Ishikawa (cell line): ENCODE results near the gene ATG16L2.

Experiments
- CEBPB ChIP-seq: IDR thresholded peaks from 2 replicates; pipeline ENCODE4 v1.6.1; 2012
- CREB1 ChIP-seq: IDR thresholded peaks from 2 replicates; pipeline ENCODE4 v1.6.1; 2012; ENCODE audit warnings: low read depth
- EGR1 ChIP-seq: IDR thresholded peaks from 2 replicates; pipeline ENCODE4 v1.6.1; 2012
- EP300 ChIP-seq: IDR thresholded peaks from 2 replicates; pipeline ENCODE4 v1.6.1; 2012; ENCODE audit warnings: borderline replicate concordance
- FOXM1 ChIP-seq: IDR thresholded peaks from 2 replicates; pipeline ENCODE4 v1.6.1; 2012; ENCODE audit warnings: low read depth, borderline replicate concordance
- NFIC ChIP-seq: IDR thresholded peaks from 2 replicates; pipeline ENCODE4 v1.6.1; 2012
- RAD21 ChIP-seq: IDR thresholded peaks from 2 replicates; pipeline ENCODE4 v1.6.1; 2012; ENCODE audit warnings: low read depth
- TAF1 ChIP-seq: IDR thresholded peaks from 2 replicates; pipeline ENCODE4 v1.6.1; 2012; ENCODE audit warnings: low read depth, mild to moderate bottlenecking
- TCF12 ChIP-seq: IDR thresholded peaks from 2 replicates; pipeline ENCODE4 v1.6.1; 2012; ENCODE audit warnings: low read depth
- TEAD4 ChIP-seq: IDR thresholded peaks from 2 replicates; pipeline ENCODE4 v1.6.1; 2012
- YY1 ChIP-seq: IDR thresholded peaks from 2 replicates; pipeline ENCODE4 v1.6.1; 2012; ENCODE audit warnings: low read depth
- ZBTB7A ChIP-seq: IDR thresholded peaks from 2 replicates; pipeline ENCODE4 v1.6.1; 2012; ENCODE audit warnings: low read depth
- TF ChIP-seq, protein P1 (sequence below): IDR thresholded peaks from 2 replicates; pipeline ENCODE4 v1.6.1; 2012
- TF ChIP-seq, protein P2 (sequence below): IDR thresholded peaks from 2 replicates; pipeline ENCODE4 v1.6.1; 2012
- TF ChIP-seq, protein P3 (sequence below): IDR thresholded peaks from 2 replicates; pipeline ENCODE4 v1.6.1; 2012; ENCODE audit warnings: low read depth, mild to moderate bottlenecking

The ATG16L2 gene

DNA sequence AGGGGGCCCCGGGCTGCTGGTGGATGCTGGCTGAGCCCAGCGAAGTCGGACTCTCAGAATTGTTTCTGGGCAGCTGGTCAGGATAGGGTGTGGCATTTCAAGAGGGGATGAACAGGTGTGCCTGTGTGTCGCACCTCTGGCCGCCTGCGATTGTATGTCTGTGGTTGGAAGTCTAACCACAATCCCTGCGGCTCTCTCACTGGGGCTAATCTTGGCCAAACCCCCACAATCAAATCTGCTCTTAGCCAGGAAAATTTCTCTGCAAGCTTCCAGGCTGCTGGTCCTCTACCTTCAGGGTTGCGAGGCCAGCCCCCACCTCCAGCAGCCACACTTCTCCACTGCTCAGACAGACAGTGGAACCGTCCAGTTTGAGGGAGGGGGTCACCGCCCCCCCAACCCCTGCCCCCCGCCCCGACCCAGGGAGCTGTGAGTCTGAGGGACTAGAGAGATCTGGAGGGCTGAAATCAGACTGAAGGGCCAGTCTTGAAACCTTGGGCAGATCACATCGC is 953 bp downstream of the ATG16L2 start:
- TF ChIP-seq EP300 = no peak
- no peak for TF ChIP-seq TEAD4
- TF ChIP-seq CREB1 = no peak
- TF ChIP-seq EGR1 = no peak
- TF ChIP-seq YY1 = no peak
- no peak for TF ChIP-seq FOXM1
- TF ChIP-seq, protein P1, sequence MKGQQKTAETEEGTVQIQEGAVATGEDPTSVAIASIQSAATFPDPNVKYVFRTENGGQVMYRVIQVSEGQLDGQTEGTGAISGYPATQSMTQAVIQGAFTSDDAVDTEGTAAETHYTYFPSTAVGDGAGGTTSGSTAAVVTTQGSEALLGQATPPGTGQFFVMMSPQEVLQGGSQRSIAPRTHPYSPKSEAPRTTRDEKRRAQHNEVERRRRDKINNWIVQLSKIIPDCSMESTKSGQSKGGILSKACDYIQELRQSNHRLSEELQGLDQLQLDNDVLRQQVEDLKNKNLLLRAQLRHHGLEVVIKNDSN = no peak
- no peak for TF ChIP-seq ZBTB7A
- no peak for TF ChIP-seq RAD21
- TF ChIP-seq, protein P2, sequence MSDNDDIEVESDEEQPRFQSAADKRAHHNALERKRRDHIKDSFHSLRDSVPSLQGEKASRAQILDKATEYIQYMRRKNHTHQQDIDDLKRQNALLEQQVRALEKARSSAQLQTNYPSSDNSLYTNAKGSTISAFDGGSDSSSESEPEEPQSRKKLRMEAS = no peak

DNA sequence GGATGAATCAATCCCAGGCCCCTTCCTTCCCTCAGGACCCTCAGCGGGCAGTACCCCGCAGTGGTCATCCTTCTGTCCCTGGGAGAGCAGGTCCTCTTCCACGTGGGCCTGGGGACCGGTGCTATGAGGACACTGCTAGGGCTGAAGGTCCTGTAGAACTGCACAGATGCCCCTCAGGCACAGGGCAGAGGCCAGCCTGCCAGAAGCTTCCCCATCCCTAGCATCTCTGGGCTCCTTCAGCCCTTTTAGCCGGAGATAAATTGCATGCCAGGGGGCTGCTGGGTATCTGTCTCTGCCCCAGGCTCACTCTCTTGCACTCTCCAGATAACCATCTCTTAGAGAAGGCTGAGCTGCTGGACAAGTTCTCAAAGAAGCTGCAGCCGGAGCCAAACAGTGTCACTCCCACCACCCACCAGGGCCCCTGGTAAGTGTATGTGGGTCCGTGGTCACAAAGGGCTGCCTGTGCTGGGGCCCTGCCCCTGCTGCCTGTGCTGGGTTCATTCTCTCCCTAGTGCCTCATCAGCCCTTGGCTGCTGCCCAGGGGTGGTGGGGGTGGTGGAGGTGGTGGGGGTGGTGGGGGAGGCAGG is 2.3 kb downstream of the ATG16L2 start:
- no peak for TF ChIP-seq NFIC
- TF ChIP-seq RAD21 = no peak
- TF ChIP-seq ZBTB7A = no peak
- no peak for TF ChIP-seq TEAD4
- no peak for TF ChIP-seq YY1
- no peak for TF ChIP-seq FOXM1
- TF ChIP-seq TCF12 = no peak
- no peak for TF ChIP-seq EGR1
- TF ChIP-seq CREB1 = no peak
- no peak for TF ChIP-seq EP300
- TF ChIP-seq CEBPB = no peak
- TF ChIP-seq, protein P1 = no peak
- TF ChIP-seq, protein P3, sequence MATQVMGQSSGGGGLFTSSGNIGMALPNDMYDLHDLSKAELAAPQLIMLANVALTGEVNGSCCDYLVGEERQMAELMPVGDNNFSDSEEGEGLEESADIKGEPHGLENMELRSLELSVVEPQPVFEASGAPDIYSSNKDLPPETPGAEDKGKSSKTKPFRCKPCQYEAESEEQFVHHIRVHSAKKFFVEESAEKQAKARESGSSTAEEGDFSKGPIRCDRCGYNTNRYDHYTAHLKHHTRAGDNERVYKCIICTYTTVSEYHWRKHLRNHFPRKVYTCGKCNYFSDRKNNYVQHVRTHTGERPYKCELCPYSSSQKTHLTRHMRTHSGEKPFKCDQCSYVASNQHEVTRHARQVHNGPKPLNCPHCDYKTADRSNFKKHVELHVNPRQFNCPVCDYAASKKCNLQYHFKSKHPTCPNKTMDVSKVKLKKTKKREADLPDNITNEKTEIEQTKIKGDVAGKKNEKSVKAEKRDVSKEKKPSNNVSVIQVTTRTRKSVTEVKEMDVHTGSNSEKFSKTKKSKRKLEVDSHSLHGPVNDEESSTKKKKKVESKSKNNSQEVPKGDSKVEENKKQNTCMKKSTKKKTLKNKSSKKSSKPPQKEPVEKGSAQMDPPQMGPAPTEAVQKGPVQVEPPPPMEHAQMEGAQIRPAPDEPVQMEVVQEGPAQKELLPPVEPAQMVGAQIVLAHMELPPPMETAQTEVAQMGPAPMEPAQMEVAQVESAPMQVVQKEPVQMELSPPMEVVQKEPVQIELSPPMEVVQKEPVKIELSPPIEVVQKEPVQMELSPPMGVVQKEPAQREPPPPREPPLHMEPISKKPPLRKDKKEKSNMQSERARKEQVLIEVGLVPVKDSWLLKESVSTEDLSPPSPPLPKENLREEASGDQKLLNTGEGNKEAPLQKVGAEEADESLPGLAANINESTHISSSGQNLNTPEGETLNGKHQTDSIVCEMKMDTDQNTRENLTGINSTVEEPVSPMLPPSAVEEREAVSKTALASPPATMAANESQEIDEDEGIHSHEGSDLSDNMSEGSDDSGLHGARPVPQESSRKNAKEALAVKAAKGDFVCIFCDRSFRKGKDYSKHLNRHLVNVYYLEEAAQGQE = no peak

DNA sequence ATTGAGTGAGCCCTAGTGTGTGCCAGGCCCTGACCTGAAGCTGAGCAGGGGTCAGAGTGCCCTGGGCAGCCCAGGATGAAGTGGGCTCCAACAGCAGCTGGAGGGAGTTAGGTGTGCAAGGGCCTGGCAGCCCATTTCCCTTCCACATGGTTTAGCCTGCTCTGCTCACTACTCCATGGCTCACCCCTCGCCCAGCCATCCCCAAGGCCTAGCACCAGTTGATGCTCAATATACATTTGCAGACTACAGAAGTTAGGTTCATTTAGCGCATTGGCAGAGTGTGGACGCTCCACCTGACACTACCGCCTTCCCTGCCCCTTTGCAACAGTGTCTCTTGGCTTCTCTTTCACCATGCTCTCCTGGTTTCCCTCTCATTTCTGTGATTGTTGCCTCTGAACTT is 3.8 kb downstream of the ATG16L2 start:
- no peak for TF ChIP-seq CEBPB
- TF ChIP-seq, protein P1 = no peak

DNA sequence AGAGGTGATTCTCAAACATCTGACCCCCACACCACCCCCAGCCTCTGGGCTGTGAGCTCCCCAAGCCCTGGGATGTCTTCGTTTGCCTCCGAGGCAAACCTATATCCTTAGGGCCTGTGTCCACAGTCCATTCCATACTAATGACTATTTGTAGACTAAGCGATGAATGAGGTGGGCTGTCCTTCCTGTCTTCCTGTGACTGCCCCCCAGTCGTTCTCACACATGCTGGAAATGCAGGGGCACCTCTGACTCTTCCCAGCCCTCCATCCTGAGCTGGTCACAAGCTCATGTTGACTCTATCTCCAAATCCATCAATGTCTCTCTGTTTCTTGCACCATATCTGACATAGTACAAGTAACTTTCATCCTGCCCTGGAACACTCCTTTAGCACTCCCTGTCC is 4.8 kb downstream of the ATG16L2 start:
- no peak for TF ChIP-seq EP300
- TF ChIP-seq ZBTB7A = no peak
- TF ChIP-seq YY1 = no peak
- TF ChIP-seq, protein P1 = no peak
- no peak for TF ChIP-seq RAD21
- TF ChIP-seq FOXM1 = no peak
- TF ChIP-seq, protein P2 = no peak
- TF ChIP-seq TCF12 = no peak
- TF ChIP-seq CEBPB = no peak
- TF ChIP-seq CREB1 = no peak
- TF ChIP-seq TEAD4 = no peak
- no peak for TF ChIP-seq NFIC
- no peak for TF ChIP-seq TAF1
- TF ChIP-seq, protein P3 = no peak
- TF ChIP-seq EGR1 = no peak

DNA sequence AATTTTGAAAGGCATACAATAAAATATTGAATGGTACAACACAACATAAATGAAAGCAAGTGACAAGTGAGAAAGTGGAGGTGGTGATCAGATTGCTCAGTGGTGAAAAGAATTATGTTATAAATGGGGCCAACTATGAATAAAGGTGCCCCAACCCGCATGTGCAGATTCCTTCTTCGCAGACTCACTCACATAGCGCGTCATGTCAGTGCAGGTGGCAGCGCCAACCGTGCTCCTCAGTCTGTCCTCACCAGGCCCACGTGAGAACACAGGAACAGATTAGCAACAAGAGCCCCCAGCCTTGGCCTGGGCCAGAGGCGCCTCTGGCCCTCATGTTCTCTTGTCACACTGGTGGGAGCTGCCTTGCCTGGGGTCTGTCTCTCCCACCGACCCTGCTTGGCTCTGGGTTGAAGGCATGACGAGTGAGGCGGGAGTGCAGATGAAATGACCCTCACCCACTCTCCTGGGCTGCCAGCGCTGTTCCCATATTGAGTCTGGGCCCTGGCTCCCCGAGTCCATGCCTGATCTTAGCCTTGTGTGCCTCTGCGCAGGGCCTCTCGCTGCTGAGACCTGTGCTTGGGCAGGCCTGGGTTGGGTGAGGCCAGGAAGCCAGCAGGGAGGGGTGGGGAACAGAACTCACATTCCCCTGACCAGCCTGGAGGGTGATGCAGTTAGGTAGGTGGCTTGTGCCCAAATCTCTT is 6.4 kb downstream of the ATG16L2 start:
- TF ChIP-seq CREB1 (no peak), FOXM1 (no peak), CEBPB (no peak), YY1 (no peak), EGR1 (no peak), RAD21 (no peak), NFIC (no peak), ZBTB7A (no peak), TCF12 (no peak), TEAD4 (no peak), TAF1 (no peak), EP300 (no peak)
- TF ChIP-seq, protein P1 = no peak
- TF ChIP-seq, protein P3 = no peak
- TF ChIP-seq, protein P2 = no peak
